Smooth muscle cell of the brain vasculature (primary cell): ENCODE measurements around the gene PHACTR3.
"Not testable (repeated sequence)": the region's sequence is repeated elsewhere in the genome, so short reads cannot be mapped to it uniquely, and the experiment has no call there.

Experiments
- DNase-seq: peaks from one replicate; pipeline ENCODE4 v3.0.0-alpha.2; 2012; ENCODE audit warnings: low read depth, low spot score

Gene PHACTR3

GRCh38 chr20:59618585-59618984, 14.2 kb downstream of the PHACTR3 start:
- not testable (repeated sequence) for DNase-seq

DNA sequence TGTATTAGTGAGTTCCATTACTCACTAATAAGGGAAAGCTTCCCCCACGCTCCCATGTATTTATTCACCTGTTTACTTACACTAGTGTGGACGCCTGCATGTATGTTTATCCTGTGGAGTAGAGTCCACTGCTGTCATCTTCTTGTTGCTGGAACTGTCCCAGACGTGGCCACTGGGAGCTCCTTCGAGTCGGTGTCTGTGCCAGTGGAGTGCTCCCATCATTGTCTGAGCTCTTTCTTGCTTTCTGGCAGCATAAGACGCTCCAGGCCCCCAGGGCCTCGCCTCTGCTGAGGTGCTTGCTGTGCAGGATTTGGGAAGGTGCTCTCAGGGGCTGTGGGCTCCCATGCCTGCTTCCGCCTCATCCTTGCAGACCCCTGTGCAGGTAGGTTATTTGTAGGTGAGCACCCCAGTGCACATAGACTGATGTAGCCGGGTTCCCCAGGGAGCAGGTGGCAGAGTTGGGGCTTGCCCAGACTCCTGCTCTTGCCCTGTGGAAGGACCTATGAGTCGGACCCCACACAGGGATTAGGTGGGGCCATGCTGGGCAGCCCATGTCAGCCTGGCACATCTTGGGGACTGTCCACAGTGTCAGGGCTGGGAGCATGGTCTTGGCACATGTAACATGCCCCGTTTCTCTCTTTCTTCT, 16.6 kb downstream of the PHACTR3 start:
- no peak for DNase-seq

GRCh38 chr20:59622496-59622895, 18.2 kb downstream of the PHACTR3 start:
- no peak for DNase-seq

GRCh38 chr20:59623133-59623532, 18.8 kb downstream of the PHACTR3 start:
- DNase-seq: no peak

DNA sequence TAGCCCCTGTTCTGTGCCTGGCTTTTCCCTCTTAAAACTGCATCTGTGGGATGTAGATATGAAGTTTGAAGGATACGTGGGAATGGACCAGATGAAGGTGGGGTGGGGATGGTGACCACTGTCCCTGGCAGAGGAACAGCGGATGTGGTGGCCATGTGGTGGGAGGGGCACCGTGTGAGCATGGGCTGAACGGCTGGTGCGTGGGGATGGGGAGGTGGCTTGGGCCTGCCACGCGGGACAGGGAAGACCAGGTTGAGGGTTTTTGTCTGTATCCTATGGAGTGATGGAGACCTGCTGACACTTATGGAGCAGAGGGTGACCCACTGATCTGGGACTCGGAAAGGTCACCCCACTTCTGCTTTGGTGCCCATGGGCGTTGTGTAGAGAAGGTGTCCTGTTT, 19.2 kb downstream of the PHACTR3 start:
- DNase-seq: no peak

GRCh38 chr20:59624401-59624800, 20.1 kb downstream of the PHACTR3 start:
- DNase-seq: no peak

GRCh38 chr20:59625214-59625922, 21.0 kb downstream of the PHACTR3 start:
- no peak for DNase-seq

DNA sequence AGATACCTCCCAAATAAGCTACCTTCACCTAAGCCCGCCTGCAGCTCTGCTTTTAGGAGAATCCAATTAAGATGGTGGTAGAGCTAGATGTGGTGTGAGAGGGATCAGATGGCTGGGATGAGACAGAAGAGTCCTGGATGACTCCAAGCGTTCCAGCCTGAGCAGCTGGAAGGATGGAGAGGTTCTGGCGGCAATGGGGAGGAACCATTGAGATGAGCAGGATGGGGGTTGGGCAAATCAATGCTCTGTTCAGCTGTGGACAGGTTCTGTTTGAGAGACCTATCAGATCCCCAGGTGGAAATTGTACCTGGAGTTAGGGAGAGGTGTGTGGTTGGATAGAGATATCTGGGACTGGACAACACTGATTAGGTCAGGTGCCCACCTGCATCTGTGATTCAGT, 23.0 kb downstream of the PHACTR3 start:
- DNase-seq: no peak

DNA sequence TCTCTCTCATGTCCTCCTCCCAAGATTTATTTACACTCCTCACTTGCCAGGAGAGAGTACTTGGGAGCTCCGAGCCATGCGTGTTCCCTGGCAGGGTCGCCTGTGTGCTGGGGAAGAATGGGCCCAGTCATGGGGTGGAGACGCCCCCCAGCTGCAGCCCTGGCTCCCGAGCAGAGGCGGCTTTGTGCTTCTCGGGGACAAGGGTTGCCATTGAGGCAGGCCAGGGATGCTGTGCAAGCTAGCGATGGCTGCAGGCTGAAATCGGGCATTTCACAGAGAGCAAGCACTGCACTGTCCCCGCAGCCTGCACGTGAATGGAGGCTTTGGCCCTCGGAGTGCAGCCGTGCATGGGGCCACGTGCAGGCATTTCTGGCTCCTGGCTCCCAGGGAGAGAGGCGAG, 23.8 kb downstream of the PHACTR3 start:
- no peak for DNase-seq

DNA sequence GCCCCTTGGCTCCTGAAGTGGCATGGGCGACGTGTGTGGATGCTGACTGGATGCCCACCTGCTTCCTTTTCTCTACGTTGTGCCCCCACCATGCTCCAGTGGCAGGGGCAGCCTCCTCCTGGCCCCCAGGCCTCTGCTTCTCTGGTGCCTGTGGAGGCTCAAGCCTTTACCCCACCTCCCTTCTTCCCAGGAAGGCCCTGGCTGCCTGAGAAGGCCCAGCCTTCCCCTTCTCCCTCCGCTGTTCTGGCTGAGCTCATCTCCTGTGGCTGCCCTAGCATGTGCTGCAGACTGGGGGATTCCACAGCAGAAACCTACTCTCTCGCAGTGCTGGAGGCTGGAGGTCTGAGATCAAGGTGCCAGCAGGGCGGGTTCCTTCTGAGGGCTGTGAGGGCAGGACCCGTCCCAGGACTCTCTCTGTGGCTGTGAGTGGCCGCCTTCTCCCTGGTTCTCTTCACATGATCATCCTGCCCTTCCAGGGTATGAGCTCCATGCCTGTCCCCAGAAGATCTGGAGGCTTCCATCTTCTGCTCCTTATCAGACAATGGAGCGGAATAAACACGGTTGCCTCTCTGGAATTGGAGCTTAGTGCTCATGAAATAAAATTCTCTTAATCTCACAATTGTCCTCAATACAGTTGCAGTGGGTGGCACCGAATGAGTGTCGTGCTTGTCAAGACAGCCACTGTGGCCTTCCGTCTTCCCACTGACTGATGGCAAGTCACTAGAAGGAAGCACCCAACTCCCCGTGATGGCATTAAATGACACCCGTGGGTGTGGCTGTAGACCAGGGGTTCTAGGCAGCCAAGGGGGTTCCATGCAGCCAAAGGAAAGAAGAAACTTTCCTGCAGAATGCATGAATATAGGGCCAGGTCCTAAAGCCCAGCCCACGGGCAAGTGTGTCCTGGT, 25.1 kb downstream of the PHACTR3 start:
- no peak for DNase-seq

DNA sequence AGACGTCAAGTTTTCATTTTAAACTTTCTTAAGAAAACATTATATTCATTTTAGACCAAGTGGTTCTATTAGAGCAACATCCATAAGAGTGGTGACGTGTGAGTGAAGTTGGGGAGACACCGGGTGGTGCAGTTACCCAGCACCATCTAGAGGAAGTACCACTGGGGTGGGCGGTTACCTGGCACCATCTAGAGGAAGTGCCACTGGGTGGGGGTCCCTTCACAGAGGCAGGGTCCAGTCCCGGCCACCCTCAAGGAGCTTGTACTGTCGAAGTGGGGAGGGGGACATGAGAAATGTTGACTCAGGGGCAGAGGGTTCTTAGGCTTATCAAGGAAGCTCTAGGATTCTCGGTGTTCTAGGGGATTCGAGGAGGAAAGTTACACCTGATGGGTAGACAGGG, 26.2 kb downstream of the PHACTR3 start:
- no peak for DNase-seq

- DNase-seq: no peak
These were observed 27.6 kb downstream of the PHACTR3 start for GRCh38 chr20:59631751-59632540.

GRCh38 chr20:59632541-59633113, 28.3 kb downstream of the PHACTR3 start:
- DNase-seq: no peak

GRCh38 chr20:59633656-59634251, 29.4 kb downstream of the PHACTR3 start:
- DNase-seq: no peak

- no peak for DNase-seq
These were observed 30.2 kb downstream of the PHACTR3 start for GRCh38 chr20:59634435-59635005.

DNA sequence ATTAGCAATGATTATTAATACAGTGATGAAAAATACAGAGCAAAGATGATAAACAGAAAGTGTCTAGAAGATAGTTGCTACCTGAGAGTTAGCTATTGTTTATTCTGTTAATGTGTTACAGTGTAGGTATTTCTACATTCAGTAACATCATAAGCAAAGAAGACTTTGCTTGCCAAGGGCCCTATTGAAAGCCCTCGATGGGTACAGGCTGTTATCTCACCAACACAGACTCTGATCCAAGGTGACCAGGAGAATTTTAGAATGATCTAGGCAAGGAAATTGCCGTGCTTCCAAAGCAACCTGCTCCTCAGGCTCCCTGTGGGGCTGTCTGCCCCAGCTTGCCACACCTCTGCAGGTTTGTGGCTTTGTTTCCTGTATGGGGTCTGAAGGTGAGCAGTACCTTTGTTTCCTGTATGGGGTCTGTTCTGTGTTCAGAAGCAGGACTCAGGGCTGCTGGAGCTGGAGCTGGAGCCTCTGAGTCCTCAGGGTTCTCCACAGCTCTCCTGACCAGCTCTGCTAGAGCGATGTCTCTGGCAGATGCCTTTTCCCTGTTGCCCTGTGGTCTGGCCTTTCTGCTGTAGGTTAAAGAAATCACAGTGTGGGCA, 32.5 kb downstream of the PHACTR3 start:
- no peak for DNase-seq

GRCh38 chr20:59640267-59640666, 35.9 kb downstream of the PHACTR3 start:
- no peak for DNase-seq

GRCh38 chr20:59643615-59644061, 39.3 kb downstream of the PHACTR3 start:
- DNase-seq: no peak

DNA sequence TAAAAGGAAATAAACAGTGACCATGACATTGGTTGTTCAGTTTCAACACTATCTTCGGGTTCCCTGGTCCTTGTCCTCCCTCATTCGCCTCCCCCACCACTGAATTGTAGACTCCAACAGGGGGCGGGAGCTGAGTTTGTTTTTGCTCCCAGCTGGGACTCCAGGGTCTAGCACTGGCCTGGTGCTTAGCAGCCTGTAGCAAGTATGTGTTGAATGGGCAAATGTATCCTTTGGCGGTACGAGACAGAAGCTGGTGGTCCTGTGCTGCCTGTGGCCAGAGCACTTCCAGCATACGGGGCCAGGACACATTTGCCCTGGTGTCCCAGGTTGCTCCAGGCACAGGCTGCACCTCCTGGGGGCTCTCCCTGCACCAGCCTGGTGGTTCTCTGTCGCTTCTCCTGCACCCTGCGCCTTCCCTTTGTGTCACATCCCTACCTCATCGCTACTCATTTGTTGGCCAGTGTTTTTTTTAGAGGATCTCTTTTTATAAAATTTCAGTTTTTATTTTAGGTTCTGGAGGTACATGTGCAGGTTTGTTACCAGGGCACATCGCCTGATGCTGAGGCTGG, 40.1 kb downstream of the PHACTR3 start:
- no peak for DNase-seq

DNA sequence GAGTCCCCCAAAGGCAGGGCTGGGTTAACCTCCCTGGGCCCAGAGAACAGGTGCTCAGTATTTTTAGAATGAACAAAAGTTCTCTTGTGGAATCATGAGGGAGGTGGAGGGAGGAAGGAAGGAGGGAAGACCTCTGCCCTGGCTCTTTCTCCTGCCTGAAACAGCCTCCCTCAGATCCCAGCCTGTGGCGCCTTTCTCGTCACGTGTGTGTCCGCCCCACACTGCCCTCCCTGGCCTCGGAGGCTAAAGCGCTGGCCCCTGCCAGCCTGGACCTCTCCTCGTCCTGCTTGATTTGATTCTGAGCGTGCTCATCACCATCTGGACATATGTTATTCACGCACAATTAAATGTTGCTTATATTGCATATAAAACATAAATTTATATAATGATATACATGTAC, 40.9 kb downstream of the PHACTR3 start:
- DNase-seq: no peak
